ENCODE data around the gene ZNF292.

ZNF292 gene

DNA sequence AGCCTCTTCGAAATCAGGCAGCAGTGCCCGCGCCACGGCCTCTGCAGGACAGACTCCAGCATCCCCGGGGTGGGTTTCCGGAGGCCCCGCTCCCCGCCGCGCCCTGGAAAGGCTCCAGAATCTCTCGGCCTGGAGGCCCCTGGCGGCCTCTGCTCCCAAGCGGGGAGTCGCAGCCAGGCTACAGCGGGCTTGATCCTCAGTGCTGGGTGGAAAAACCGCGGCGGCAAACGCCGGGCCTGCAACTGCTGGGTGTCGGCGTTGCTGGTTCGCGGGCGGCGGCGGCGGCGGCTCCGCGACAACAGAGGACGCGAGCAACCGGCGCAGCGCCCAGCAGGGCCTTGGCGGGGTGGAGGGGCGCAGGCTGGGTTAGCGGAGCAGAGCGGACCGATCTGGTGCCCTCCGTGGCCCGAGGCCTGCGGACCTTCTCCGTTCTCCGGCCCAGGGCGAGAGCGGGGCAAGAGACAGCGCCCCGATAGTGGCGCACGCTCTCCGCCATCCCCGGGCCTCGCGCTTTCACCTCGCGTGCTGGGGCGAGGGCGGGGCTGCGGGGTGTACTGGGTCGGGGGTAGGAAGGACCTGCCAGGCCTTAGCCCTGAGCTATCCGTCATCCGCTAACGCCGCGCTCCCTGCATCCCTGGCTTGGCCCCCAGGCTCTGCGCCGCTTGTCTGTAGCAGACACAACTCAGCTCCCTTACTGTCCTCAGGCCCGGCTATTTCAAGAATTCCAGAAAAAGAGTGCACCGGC is 3.4 kb upstream of the ZNF292 start:
- TF ChIP-seq GATA2 (IDR thresholded peaks at IDR 0.05; ENCODE audit: low read depth, low read length) (no peak; the same call in 1 of the 2 replicates), GATA3 (IDR thresholded peaks at IDR 0.05; ENCODE audit: low read depth, low read length) (no peak)

DNA sequence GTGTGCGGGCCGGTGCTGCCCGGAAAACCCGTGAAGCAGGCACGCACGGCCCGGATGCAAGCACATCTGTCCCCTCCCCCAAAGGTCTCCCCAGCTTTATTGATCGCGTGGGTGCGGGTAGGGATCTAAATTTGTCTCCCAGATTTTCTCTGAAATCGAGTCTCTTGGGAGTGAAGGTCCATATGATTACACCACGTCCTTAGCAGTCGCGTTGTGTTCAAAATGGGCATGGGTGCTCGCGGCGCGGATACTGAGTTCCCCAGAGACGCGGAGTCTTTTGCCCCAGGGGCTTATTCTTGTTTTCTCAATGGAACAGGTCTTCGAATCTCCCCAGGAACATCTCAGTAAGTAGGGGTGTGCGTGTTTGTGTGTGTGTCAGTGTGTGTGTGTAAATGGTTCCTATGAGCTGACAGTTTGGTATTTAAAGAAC is 2.8 kb upstream of the ZNF292 start:
- TF ChIP-seq GATA2 (IDR thresholded peaks at IDR 0.05; ENCODE audit: low read depth, low read length) (no peak), GATA3 (IDR thresholded peaks at IDR 0.05; ENCODE audit: low read depth, low read length) (no peak)

DNA sequence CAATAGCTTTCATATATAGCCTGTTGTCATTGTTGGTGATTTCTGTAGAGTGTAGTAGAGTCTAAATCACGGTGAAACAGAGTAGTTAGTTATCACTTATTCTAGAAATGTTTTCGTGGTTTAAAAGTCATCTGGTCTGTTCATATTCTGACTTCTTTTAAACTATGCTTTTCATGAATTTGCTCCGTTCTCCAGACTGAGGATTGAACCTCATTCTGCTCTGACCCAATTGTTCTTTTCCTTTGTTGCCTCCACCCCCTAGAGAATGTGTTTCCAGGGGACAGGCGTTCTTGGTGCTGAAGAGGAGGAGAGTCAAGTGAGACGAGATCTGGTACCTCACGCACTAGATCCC is 748 bp upstream of the ZNF292 start:
- TF ChIP-seq GATA3 (IDR thresholded peaks at IDR 0.05; ENCODE audit: low read depth, low read length), result no peak
- no peak for TF ChIP-seq GATA2 (IDR thresholded peaks at IDR 0.05; ENCODE audit: low read depth, low read length)

DNA sequence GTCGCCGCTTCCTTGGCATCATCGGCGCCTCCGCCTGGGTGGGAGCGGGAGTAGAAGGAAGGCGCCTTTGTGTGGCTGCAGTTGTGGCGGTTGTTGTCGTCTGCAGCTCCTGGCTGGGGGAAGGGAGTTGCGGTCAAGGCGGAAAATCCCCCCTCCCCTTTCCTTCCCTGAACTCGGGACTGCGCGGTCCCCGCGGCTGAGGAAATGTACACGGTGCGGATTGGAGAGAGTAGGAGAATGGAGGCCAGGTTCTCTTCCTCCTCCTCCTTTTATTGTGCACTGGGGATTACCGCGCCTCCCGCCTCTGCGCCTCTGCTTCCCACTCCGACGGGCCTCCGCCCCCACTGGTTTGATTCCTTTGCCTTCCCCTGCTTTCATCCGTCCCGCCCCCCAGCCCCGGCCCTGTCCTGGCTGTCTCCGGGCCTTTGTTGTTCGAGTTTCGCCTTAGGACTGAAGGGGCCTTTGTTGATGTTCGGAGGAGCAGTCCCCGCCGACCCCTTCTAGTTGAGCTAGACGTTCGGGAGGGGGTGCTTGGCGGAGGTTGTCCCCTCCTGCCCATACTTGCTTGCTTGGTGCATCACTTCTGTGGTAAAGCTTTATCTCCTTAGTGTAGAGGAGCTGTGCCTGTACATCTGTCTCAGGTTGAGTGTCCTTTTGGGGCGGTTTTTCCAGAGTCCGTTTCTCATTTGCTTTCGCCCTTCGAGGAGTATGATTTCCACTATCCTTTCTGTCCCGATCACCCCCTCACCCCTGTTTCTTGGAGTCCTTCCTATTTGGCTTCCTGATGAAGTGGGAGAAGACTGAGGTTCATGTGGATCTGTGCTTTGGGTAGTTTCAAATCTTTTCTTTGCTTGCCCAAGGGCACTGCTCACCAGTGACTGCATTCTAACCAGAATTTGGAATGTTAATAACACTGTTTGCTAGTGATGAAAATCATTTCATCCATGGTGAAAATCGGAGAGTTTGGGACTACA is 764 bp downstream of the ZNF292 start:
- TF ChIP-seq GATA2 (IDR thresholded peaks at IDR 0.05; ENCODE audit: low read depth, low read length), result no peak
- no peak for TF ChIP-seq GATA3 (IDR thresholded peaks at IDR 0.05; ENCODE audit: low read depth, low read length)

DNA sequence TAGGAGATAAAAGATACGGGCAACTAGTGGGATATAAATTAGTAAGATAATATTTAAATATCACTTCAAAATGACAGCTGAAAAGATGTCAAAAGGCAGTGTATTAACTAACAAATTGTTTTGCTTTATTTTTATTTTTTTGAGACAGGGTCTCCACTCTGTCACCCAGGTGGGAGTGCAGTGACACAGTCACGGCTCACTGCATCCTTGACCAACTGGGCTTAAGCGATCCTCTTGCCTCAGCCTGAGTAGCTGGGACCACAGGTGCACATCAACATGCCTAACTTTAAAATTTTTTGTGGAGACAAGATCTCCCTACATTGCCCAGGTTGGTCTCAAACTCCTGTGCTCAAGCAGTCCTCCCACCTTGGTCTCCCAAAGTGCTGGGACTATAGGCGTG is 5.9 kb downstream of the ZNF292 start:
- TF ChIP-seq GATA3 (IDR thresholded peaks at IDR 0.05; ENCODE audit: low read depth, low read length), result no peak
- TF ChIP-seq GATA2 (IDR thresholded peaks at IDR 0.05; ENCODE audit: low read depth, low read length), result no peak

DNA sequence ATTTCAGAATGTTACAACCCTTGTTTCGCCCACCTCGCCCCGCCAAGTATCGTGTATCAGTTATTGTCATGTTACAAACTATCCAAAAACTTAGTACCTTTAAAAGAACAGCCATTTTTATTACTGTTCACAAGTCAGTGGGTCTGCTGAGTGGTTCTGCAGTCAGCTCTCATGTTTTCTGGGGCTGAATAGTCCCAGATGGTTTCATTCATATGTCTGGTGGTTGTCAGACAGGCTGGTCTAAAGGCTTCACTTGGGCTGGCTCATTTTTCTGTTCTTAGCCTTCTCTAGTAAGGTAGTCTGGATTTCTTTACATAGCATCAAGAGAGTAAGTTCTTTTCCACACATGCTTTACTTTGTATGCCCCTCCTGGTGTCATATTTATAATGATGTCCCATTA is 8.6 kb downstream of the ZNF292 start:
- no peak for TF ChIP-seq GATA2 (IDR thresholded peaks at IDR 0.05; ENCODE audit: low read depth, low read length)
- TF ChIP-seq GATA3 (IDR thresholded peaks at IDR 0.05; ENCODE audit: low read depth, low read length), result no peak

DNA sequence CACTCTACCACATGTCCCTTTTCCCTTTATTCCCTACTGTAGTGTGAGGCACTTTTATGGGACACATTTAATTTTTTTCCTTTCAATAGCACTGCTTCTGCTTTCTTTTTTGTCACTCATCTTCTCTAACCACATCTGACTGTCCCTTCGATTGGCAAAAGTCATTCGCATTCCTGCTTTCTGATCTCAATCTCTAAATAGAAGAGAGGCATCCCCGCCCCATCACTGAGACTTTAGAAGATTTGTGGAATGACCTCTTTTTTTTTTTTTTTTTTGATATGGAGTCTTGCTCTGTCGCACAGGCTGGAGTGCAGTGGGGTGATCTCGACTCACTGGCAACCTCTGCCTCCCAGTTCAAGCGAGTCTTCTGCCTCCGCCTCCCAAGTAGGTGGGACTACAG is 9.1 kb downstream of the ZNF292 start:
- TF ChIP-seq GATA3 (IDR thresholded peaks at IDR 0.05; ENCODE audit: low read depth, low read length), result no peak
- TF ChIP-seq GATA2 (IDR thresholded peaks at IDR 0.05; ENCODE audit: low read depth, low read length), result no peak

DNA sequence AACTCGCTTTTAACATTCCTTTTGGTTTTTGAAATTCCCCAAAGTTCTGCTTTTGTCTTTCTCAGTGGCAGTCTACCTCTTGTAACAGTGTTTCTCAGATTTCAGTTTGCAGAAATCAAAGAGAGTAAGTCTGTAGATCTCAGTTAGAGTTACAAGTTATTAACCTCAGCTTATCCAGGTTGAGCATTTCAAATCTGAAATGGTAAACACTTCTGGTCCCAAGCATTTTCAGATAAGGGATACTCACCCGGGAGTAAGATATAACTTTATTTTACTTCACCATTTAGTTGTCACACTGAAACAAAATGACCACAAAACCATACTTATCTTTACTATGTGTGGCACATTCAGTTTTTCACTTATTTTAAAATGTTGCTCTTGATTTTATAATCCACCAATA is 9.8 kb downstream of the ZNF292 start:
- no peak for TF ChIP-seq GATA3 (IDR thresholded peaks at IDR 0.05; ENCODE audit: low read depth, low read length)

DNA sequence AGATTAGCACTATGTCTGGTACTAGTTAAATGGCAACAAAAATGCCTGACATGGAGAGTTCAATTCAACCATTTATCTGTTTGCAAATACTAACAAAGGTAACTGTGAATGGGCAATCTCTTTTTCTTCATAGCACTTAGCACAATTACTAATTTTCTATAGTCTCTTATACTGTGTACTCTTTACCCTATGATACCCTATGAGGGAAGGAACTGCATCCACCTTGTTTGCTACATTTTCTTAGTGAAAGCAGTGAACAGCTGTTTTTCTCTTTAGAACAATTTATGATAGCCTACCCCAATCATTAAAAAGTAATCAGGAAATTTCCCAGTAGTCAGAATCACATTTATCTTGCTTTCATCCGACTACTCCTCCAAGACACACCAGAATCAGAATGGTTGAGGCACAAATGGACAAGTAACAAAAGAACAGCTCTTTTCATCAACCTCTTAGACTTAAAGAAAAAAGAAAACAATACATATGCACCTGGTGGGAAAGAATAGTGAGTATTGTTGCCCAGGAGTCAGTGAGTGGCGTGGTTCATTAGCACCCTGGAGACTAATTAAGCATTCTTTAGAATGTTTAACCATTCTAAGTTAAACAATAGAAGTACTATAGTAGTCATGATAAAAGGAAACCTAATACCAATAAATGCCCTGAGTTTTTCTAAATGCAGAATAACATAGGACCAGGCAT is 16.7 kb downstream of the ZNF292 start:
- TF ChIP-seq GATA2 (IDR thresholded peaks at IDR 0.05; ENCODE audit: low read depth, low read length) (no peak), GATA3 (IDR thresholded peaks at IDR 0.05; ENCODE audit: low read depth, low read length) (no peak)

DNA sequence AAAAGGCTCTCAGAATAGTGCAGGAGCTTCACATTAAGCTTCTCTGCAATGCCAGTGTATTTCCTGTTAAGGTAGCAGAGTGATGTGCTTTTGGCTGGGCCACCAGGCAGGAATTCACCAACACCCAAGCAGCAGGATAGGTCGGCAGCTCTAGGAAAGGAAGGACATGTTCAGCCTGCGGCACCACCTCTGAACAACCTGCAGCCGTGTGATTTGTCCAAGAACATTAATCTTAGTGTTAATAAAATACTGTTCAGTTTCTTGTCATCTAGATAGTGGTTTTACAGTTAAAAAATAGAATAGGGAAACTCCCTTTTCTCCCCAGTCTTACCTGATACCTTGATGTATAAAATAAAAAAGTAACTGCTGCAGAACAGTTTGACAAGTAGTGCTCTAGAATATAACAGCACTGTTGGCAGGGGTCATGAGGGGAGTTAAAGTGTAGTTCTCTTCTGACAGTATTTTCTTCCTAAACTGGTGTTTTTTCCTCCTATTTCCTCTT is 18.8 kb downstream of the ZNF292 start:
- no peak for TF ChIP-seq GATA3 (IDR thresholded peaks at IDR 0.05; ENCODE audit: low read depth, low read length)
- TF ChIP-seq GATA2 (IDR thresholded peaks at IDR 0.05; ENCODE audit: low read depth, low read length), result no peak

DNA sequence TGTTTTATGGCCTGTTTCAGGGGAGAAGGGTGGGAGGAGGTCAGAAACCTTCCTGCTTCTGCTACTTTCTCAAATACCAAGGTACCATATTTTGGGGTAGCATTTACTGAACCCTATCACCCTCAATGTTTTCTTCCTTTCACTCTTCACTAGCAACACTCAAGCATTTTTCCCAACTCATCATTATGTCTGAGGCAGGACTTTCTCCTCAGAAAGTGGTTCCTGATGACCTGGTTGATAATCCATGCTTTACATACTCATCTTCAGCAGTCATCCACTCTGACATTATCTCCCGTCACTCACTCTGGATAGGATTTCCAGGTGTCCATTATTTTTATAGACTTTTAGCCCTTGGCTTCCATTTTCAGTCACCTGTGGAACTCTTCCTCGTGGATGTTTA is 21.1 kb downstream of the ZNF292 start:
- no peak for TF ChIP-seq GATA2 (IDR thresholded peaks at IDR 0.05; ENCODE audit: low read depth, low read length)
- no peak for TF ChIP-seq GATA3 (IDR thresholded peaks at IDR 0.05; ENCODE audit: low read depth, low read length)

DNA sequence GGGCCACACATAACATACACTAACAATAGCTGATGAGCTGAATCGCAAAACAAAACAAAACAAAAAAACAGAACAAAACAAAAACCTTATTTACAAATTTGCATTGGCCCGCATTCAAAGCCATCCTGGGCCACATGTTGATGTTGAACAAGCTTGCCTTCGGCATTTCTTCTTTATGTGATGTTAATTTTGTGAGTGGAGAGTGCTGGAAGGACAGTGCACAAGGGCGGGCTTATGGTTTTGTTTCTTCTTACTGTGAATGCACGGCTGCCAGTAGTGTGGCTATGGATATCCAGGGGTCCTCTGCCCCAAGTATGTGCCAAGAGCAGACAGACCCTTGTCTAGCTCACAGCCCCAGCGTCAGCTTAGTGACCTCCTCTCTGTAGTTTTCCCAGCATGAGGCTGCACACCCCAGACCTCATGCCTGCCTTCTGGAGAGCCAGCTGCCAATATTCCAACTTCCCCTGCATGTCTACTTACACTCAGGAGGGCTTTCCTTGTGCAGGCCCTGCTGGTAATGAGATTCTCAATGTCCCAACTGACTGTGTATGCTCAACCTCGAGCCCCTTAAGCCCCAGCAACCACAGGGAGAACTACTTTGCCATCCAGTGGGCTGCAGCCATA is 24.9 kb downstream of the ZNF292 start:
- no peak for TF ChIP-seq GATA3 (IDR thresholded peaks at IDR 0.05; ENCODE audit: low read depth, low read length)
- no peak for TF ChIP-seq GATA2 (IDR thresholded peaks at IDR 0.05; ENCODE audit: low read depth, low read length)

DNA sequence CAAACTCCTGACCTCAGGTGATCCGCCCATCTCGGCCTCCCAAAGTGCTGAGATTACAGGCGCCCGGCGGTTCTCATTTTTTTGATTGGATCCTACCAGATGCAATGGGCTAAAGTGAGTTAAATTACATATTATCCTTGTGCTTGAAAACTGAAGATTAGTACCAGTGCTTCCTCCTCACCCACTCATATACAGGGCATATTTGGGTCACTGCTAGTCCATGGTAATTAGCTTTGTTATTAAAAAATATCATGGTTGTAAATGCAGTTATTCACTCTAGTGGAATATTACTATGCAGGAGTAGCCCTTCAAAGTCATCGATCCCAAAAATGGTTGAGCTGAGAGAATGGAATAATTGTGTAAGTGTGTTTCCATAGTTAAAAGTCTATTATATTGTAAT is 26.5 kb downstream of the ZNF292 start:
- TF ChIP-seq GATA2 (IDR thresholded peaks at IDR 0.05; ENCODE audit: low read depth, low read length) (no peak), GATA3 (IDR thresholded peaks at IDR 0.05; ENCODE audit: low read depth, low read length) (no peak)

DNA sequence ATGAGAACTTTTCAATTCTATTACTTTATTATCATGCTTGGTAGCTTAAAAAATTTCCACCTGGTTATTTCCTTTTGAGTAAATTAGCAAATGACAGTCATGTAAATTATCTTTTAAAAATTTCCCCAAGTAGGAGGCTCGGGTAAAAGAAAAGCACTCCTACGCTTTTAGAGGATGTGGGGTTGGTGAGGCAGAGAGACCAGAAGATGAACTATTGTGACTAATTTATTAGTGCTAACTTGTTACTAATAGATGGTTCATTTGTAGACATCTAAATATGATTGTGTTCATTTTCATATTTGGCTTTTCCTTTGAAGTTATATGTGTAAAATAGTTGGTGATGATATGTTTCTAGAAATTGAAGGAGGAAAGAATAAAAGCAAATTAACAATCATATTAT is 27.0 kb downstream of the ZNF292 start:
- TF ChIP-seq GATA3 (IDR thresholded peaks at IDR 0.05; ENCODE audit: low read depth, low read length) (no peak), GATA2 (IDR thresholded peaks at IDR 0.05; ENCODE audit: low read depth, low read length) (no peak)

Measured in SH-SY5Y (cell line).